Stimulated activated CD4-positive, alpha-beta T cell treated with anti-CD3 and anti-CD28 coated beads, TNF-alpha, amount 100 ng/mL, for 4 hours (primary cell): ENCODE measurements around the gene EIF4E3.

Experiments used
- DNase-seq, 3 experiments: peaks; one replicate each; pipeline ENCODE4 v3.0.0-alpha.2; 2020; ENCODE audit warnings: low read depth in 3 of 3

Gene EIF4E3

DNA sequence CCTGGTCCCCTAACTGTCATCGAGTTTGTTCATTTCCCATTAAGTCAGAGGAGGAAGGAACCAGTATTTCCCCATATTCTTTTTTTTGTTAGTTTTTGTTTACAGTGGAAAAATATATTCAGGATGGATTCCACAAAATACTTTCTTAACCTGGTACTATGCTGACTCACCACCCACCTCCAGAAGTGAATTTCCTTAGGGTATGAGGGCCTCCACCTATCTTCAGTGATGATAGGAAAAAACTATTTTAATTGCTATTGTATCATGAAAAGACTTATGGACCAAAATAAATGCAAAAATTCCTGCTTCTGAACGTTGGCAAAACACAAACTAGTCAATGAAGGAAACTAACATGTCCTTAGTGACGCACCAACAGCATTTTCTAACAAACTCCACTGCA, 77.5 kb downstream of the EIF4E3 start:
- no peak for DNase-seq

DNA sequence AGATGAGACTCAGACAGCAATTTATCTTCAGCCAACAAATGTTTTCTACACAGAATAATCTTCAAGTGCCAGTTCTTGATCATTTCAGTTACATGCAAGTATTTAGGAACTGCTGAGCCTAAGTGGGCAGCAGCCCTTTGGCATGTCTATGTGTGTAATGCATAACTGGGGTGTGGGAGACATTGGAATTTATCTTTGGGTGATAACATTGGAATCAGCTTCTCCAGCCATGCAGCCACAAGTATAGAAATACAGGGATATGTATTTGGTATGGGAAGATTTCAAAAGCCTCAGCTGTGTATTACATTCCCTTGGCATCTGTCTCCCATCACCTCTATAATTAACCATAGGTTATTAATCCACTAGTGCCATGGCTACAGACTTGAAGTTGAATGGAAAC, 78.2 kb downstream of the EIF4E3 start:
- no peak for DNase-seq

DNA sequence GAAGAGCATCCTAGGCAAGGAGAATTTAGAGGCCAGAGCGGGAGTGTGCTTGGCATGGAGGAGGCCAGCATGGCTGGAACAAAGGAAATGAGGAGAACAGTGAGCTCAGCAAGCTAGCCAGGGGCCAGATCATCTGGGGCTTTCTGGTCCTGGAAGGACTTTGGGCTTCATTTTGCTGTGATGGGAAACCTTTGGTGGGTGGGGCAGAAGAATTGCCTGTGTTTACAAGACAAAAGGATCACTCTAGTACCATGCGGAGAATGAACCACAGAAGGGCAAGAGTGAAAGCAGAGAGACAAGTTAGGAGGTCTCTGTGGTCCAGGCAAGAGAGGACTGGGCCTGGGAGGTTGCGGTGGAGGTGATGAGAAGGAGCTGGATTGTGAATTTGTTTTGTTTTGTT, 80.1 kb downstream of the EIF4E3 start:
- DNase-seq: no peak

GRCh38 chr3:71641674-71642073, 83.5 kb downstream of the EIF4E3 start:
- no peak for DNase-seq

GRCh38 chr3:71640331-71640983, 84.7 kb downstream of the EIF4E3 start:
- no peak for DNase-seq

GRCh38 chr3:71636482-71636881, 88.7 kb downstream of the EIF4E3 start:
- DNase-seq: no peak

GRCh38 chr3:71636001-71636400, 89.2 kb downstream of the EIF4E3 start:
- no peak for DNase-seq

DNA sequence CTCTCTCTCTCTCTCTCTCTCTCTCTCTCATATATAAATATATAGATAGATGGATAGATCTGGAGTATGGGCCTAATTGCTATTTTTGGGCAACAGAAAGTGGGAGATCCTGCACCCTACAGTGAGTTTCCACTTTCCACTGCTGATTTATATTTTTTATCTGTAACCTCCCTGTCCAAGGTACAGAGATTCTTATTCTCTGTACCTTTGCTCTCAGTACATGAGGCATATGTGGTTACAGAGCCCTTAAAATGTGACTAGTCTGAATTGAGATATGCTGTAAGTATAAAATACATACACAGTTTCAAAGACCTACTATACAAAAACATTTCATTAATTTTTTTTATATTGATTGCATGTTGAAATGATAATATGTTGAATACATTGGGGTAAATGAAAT, 90.5 kb downstream of the EIF4E3 start:
- no peak for DNase-seq

DNA sequence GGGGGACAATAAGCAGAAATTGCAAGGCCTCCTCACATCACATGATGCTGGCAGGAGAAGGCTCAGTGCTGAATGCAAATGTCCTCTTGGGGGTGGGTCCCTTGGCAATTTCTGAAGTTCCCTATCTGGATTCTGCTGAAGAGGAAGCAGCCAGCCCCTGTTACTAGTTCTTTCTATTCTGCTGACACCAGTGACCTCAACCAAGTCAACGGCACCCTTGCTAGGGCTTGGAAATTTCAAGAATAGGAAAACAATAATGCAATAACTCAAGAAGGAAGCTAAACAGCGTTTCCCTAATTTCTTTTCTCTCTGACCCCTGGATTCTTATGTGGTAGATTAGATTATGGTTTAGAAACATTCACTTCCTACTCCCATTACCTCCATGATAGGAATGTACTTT, 95.5 kb downstream of the EIF4E3 start:
- DNase-seq: no peak

GRCh38 chr3:71629289-71629688, 95.9 kb downstream of the EIF4E3 start:
- DNase-seq: no peak

- DNase-seq: no peak
Observed at GRCh38 chr3:71628522-71628921, 96.7 kb downstream of the EIF4E3 start.

DNA sequence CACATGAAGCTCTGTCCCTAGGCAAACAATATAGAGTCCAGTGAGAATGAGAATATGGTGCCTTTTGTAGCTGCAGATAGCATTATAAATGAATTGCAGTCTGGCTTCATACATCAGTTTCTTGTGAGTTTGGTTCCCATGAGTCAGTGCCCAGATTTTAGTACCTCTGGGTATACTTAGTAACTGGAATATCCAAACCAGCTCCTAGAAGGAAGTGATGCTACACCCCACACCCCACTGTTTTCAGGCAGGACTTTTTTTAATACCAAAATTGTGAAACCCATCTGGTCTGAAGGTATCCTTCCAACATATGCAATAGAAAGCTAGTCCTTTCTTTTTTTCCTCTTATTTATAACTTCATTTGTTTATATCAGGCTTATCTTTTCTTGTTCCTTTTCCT, 99.5 kb downstream of the EIF4E3 start:
- DNase-seq: no peak
